ENCODE results near the gene POTEF.
"Not testable (repeated sequence)": the region's sequence is repeated elsewhere in the genome, so short reads cannot be mapped to it uniquely, and the experiment has no call there.

The POTEF gene

DNA sequence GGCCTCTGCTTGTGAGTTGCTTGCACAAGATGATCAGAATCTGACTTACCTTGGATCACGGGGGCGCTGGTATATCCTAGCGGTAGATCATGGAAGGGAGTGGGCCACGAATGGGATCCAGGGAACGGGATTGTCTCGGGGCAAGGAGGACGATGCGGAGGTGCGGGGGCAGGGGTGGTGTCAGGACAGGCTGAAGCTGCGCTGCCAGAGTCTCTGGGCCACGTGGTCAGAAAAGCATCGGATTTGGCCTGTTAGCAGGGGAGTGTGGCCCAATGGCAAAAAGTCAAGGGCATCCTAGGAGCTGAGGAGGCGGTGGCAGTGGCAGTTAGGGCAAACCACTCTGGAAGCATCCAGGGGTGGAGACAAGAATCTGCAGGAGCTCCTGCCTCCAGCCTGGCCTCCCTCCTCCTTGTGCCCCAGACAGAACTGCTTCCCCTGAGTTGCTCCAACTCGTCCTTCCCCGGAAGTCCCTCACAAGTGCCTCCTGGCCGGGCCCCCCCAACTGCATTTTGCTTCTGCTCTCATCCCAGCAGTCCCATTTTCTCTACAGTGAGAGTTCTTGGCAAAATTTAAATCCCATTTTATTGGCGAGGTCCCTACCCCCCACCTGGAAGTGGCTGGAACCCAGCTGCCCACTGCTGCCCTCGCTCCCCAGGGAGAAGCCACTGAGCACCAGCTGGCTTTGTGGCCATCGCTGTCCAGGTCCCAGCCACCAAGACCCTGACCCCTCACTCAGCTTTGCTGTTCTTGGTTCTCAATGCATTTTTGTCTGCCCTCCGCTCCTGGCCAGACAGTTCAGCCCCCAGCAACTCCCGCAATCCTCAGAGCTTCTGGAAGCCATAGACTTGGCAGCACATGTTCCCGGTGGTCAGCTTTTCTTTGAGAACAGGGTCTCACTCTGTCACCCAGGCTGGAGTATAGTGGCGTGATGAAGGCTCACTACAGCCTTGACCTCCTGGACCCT lies 21.4 kb upstream of the POTEF start:
- Histone ChIP-seq H3K9me3 (ENCODE audit: control insufficient read depth, low read length) (no peaks in the 10 kb centered on the region), H3K27me3 (ENCODE audit: control insufficient read depth, insufficient read depth, low read length) (no peaks in the 10 kb centered on the region), H3K36me3 (ENCODE audit: control insufficient read depth, insufficient read depth, low read length) (no peaks in the 10 kb centered on the region), H3K4me3 (ENCODE audit: low read length) (no peak overlapping the region), H3K4me1 (ENCODE audit: control insufficient read depth, insufficient read depth, low read length) (no peaks in the 10 kb centered on the region), H3K9ac (ENCODE audit: low read length) (no peak overlapping the region)

DNA sequence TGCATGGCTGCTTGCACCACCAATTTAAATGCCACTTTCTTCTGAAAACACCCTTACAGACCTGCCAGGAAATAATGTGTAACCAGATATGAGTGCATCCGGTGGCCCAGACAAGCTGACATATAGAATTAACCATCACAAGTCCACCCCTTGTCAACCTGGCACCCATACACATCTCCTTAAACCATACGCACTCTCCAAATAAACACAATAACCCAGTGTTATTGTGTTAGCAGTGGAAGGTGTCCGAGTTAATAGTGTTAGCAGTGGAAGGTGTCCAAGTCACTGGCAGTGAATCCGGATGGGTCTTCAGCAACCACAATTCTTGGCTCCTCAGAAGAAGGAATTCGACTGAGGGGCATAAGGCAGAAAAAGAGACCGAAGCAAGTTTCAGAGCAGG lies 19.5 kb upstream of the POTEF start:
- not testable (repeated sequence) for H3K4me3 ChIP-seq (ENCODE audit: low read length); H3K27me3 ChIP-seq (ENCODE audit: control insufficient read depth, insufficient read depth, low read length); H3K9me3 ChIP-seq (ENCODE audit: control insufficient read depth, low read length); H3K9ac ChIP-seq (ENCODE audit: low read length); H3K36me3 ChIP-seq (ENCODE audit: control insufficient read depth, insufficient read depth, low read length); H3K4me1 ChIP-seq (ENCODE audit: control insufficient read depth, insufficient read depth, low read length)

DNA sequence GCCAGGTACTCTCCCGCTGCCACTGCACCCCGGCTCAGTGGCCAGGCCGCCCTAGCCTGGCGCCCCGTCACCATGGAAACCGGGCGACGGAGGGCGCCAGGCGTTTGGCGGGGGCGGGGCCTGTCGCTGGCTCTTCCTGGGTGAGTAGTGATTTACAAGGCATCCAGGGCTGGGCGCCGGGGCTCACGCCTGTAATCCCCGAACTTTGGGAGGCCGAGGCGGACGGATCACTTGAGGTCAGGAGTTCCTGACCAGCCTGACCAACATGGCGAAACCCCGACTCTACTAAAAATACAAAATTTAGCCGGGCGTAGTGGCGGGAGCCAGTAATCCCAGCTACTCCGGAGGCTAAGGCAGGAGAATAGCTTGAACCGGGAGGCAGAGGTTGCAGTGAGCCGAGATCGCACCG lies 16.0 kb upstream of the POTEF start, which contains the start of gene CCDC74B:
Gene CCDC74B, minus strand, starts transcription at position 107 of the 409 bp plus-strand sequence. CDS start 116 bp downstream, outside the sequence.
- H3K4me3 ChIP-seq (ENCODE audit: low read length); H3K9me3 ChIP-seq (ENCODE audit: control insufficient read depth, low read length); H3K4me1 ChIP-seq (ENCODE audit: control insufficient read depth, insufficient read depth, low read length); H3K9ac ChIP-seq (ENCODE audit: low read length); H3K27me3 ChIP-seq (ENCODE audit: control insufficient read depth, insufficient read depth, low read length); H3K36me3 ChIP-seq (ENCODE audit: control insufficient read depth, insufficient read depth, low read length): not testable (repeated sequence)

DNA sequence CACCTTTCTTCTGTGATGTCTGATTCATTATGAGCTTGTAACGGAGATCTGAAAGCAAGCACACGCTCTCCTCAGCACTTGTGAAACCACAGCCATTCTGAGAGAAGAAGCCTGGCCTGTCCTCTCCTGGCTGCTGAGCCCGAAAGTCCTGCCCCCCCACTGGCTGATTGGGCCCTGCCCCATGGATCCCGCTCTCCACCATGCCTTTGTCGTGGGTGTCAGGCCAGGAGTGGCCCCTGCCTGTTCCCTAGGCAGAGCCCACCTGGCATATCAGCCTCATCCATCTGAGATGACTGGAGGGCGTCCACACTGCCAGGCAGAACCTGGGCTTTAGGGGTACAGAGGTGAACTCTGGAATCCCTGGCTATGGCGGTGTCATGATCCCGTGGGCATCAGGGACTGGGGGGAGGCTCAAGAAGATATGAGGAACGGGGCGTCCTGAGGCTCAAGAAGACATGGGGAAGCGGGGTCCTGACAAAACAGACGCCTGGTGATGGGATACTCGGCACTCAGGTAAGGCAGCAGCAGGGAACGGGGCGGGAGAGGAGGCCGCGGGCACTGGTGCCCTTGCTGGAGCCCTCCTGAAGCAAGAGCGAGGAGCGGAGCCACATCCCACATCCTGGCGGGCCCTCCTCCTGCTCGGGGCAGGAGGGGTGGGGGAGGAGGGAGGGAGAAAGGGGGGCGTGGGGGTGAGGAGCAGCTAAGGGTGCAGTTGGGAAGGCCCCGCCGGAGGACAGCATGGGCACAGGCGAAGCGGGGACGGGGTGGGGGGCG lies 14.4 kb upstream of the POTEF start:
- H3K4me1 ChIP-seq (ENCODE audit: control insufficient read depth, insufficient read depth, low read length); H3K9me3 ChIP-seq (ENCODE audit: control insufficient read depth, low read length); H3K9ac ChIP-seq (ENCODE audit: low read length); H3K4me3 ChIP-seq (ENCODE audit: low read length); H3K36me3 ChIP-seq (ENCODE audit: control insufficient read depth, insufficient read depth, low read length); H3K27me3 ChIP-seq (ENCODE audit: control insufficient read depth, insufficient read depth, low read length): not testable (repeated sequence)

DNA sequence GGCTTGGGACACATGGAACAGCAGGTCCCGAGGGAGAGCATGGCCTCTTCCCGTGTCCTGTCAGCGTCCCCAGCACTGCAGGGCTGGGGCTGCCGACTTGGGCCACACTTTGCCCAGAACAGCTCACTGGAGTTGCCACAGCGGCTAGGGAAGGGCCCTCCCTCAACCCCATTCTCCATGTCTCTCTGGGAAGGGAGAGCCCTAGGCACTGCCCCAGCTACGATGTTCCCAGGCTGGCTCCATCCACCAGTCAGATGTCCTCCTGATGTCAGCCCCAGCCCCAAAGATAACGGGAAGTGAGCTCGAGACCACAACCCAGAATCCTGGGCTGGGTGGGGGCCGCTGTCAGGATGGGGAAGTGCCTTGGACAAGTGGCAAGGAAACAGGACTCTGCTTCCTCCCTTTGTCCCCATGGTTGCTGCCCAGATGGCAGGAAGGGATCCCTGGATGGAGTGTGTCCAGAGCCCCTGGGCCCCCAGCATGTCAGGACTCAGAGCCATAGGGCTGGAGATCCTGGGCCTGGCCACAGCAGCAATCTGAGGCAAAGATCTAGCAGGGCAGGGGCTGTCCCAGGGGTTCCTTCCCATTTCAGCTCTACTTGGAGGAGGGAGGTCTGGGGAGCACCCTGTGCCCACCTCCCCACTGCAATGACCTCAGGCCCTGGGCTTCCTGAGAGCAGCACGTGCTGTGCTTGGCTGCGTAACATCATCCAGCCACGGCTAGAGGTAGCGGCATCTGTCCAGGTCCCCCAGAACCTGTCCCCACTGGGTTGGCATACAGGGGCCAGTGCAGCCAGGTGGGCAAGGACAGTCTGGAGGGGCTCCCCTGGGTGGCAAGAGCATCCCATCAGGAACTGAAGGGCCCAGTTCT lies 13.6 kb upstream of the POTEF start:
- not testable (repeated sequence) for H3K4me3 ChIP-seq (ENCODE audit: low read length); H3K27me3 ChIP-seq (ENCODE audit: control insufficient read depth, insufficient read depth, low read length); H3K9me3 ChIP-seq (ENCODE audit: control insufficient read depth, low read length); H3K36me3 ChIP-seq (ENCODE audit: control insufficient read depth, insufficient read depth, low read length); H3K4me1 ChIP-seq (ENCODE audit: control insufficient read depth, insufficient read depth, low read length); H3K9ac ChIP-seq (ENCODE audit: low read length)

DNA sequence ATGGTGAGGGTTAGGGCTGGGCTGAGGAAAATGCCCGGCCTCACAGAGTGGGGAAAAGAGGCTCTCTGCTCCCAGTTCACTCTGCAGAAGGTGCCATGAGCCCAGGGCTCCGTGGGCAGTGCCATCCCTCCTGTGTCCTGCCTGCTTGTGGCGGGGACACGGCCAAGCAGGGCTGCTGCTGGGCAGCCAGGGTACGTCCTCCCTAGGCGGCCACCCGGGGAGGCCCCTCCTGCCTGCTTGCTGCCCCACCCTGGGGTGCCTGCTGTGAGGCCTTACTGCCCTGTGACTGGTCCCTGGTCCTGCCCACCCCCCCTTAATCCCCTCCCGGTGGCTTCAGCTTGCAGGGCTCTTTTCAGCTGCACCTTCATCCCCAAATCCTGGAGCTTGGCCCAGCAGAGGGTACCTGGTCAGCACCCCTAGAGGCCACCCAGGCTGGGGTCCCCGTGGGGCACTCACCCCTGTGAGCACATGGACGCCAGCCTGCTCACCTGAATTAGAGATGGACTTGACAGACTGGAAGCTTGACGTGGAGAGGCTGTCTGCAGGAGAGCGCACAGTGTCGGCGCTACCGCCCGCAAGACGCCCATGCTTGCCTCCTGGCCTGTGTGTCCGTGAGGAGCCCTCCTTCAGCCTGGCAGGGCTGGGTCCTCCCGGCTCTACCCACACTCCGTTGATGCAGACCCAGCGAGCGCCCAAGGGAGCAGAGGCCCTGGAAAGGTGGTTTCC lies 12.8 kb upstream of the POTEF start:
- not testable (repeated sequence) for H3K9ac ChIP-seq (ENCODE audit: low read length); H3K4me3 ChIP-seq (ENCODE audit: low read length); H3K9me3 ChIP-seq (ENCODE audit: control insufficient read depth, low read length); H3K4me1 ChIP-seq (ENCODE audit: control insufficient read depth, insufficient read depth, low read length); H3K36me3 ChIP-seq (ENCODE audit: control insufficient read depth, insufficient read depth, low read length); H3K27me3 ChIP-seq (ENCODE audit: control insufficient read depth, insufficient read depth, low read length)

DNA sequence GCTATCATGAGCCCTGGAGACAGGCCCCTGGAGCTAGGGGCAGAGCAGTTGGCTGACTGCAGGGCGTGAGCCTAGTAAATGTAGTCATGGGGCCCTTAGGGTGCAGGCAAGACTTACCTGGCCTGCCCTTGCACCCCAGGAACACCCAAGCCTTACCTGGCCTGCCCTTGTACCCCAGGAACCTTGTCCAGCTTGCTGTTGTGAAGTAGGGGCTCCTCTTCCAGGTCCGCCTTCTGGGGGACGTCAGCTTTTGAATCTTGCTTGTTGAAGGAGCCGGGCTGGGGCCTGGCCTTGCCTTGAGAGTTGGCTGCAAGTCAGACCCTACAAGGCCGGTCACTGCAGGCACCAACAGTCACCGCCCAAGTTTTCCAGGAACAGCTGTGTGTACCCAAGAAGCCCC lies 12.0 kb upstream of the POTEF start:
- not testable (repeated sequence) for H3K9ac ChIP-seq (ENCODE audit: low read length); H3K36me3 ChIP-seq (ENCODE audit: control insufficient read depth, insufficient read depth, low read length); H3K4me1 ChIP-seq (ENCODE audit: control insufficient read depth, insufficient read depth, low read length); H3K9me3 ChIP-seq (ENCODE audit: control insufficient read depth, low read length); H3K4me3 ChIP-seq (ENCODE audit: low read length); H3K27me3 ChIP-seq (ENCODE audit: control insufficient read depth, insufficient read depth, low read length)

DNA sequence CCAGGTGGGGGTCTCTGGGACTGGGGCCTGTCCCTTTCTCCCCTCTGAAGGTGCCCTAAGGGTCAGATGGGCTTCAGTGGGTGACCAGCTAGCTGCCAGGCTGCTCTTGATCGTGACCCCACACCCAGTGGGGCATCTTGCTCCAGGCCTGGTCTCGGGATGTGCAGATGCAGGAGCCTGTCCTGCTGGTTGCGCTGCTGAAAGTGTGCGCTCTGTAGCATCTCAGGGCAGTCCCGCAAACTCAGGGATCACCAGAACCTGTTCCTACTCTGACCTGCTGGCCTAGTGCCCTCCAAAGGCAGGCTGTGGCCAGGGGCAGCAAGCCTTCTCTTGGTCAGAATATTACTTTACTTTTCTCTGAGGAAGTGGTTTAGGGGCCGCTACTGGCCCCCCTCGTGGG lies 11.5 kb upstream of the POTEF start:
- not testable (repeated sequence) for H3K9ac ChIP-seq (ENCODE audit: low read length); H3K4me3 ChIP-seq (ENCODE audit: low read length); H3K9me3 ChIP-seq (ENCODE audit: control insufficient read depth, low read length); H3K27me3 ChIP-seq (ENCODE audit: control insufficient read depth, insufficient read depth, low read length); H3K4me1 ChIP-seq (ENCODE audit: control insufficient read depth, insufficient read depth, low read length); H3K36me3 ChIP-seq (ENCODE audit: control insufficient read depth, insufficient read depth, low read length)

DNA sequence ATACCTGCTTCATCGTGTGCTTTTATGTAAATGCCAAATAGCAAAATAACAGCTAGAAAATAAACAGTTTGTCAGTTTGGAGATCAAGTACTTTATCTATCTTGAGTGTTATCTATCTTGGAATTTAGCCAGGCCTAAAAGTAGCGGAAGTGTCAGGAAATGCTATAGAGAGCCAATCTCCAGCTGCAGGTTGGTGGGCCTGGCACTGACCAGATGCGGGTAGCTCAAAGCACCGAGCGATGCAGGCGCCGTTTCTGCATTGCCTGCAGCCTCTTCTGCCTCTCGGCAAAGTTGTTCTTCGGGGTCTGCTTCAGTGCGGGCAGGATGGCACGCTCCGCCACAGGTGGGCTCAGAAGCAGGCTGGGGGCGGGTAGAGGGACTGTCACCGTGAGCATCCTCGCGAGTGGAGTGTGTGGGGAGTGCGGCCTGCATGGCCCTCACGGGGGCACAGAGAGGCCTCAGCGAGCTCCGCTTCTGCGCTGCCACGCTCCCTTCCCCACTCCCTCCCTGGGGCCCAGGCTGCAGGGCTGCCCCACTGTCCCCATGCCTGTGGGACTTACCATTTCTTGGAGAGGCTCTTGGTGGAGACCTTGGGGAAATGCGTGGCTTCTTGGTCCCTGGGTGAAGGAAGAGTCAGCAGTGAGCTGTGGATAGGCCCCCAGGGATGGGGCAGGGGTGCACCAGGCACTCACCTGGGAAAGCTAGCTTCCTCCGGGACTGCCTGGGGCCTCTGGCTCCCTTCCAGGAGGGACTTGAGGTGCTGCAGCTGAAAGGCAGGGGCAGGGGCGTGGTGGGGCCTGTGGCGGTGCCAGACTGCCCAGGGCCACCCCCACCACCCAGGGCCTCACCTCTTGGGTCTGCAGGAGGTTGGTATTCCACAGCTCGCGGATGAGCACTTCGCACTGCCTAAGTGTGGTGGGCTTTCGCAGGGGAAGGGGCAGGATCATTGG lies 10.6 kb upstream of the POTEF start:
- not testable (repeated sequence) for H3K36me3 ChIP-seq (ENCODE audit: control insufficient read depth, insufficient read depth, low read length); H3K9me3 ChIP-seq (ENCODE audit: control insufficient read depth, low read length); H3K4me1 ChIP-seq (ENCODE audit: control insufficient read depth, insufficient read depth, low read length); H3K9ac ChIP-seq (ENCODE audit: low read length); H3K27me3 ChIP-seq (ENCODE audit: control insufficient read depth, insufficient read depth, low read length); H3K4me3 ChIP-seq (ENCODE audit: low read length)

DNA sequence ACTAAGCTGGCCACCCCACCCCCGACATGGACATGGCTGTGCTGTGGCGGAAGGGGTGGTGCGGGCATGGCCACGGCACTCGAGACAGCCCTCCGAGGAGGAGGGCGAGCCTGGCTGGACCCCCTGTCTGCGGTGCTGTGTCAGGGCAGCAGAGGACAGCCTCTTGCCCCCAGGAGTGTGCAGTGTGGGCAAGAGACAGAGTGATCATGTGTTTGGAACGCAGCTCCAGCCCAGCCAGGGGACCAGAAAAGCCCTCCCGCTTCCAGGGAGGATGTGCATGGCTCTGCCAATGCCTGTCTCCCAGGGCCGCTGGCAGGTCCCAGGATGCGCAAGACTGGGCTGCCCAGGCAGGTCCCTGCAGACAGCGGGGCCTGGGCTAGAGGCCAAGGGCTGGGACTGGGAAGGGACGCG lies 9.8 kb upstream of the POTEF start:
- not testable (repeated sequence) for H3K9me3 ChIP-seq (ENCODE audit: control insufficient read depth, low read length); H3K27me3 ChIP-seq (ENCODE audit: control insufficient read depth, insufficient read depth, low read length); H3K4me1 ChIP-seq (ENCODE audit: control insufficient read depth, insufficient read depth, low read length); H3K9ac ChIP-seq (ENCODE audit: low read length); H3K36me3 ChIP-seq (ENCODE audit: control insufficient read depth, insufficient read depth, low read length); H3K4me3 ChIP-seq (ENCODE audit: low read length)

DNA sequence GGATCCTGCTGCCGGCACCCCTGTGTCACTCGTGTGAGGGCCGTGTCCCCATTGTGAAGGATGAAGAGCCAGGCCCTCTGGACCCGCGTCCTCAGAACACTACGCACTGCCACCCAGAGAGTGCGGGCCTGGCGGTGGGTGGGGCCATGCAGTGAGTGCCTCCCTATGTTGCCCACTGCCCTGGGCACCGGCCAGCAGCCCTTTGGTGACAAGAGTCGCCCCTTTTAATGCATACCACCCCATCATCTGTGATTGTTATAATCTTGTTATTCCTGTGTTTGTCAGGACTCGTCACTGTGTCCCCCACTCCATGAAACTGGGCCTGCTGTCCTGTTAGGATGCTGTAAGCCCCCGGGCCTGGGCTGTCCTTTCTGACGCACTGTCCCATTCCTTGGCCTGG lies 9.3 kb upstream of the POTEF start:
- H3K27me3 ChIP-seq (ENCODE audit: control insufficient read depth, insufficient read depth, low read length); H3K9ac ChIP-seq (ENCODE audit: low read length); H3K4me3 ChIP-seq (ENCODE audit: low read length); H3K36me3 ChIP-seq (ENCODE audit: control insufficient read depth, insufficient read depth, low read length); H3K4me1 ChIP-seq (ENCODE audit: control insufficient read depth, insufficient read depth, low read length); H3K9me3 ChIP-seq (ENCODE audit: control insufficient read depth, low read length): not testable (repeated sequence)
